ENCODE measurements around the gene PHTF2.

- TF ChIP-seq CTCF (IDR thresholded peaks at IDR 0.05) (no peak), POLR2A (IDR thresholded peaks at IDR 0.05) (no peak), EP300 (IDR thresholded peaks at IDR 0.05) (no peak)
Observed at GRCh38 chr7:77867537-77867865, 68.9 kb downstream of the PHTF2 start.

Measured in ovary (tissue), 3 donors.